ENCODE data around the gene ZNF423.

DNA sequence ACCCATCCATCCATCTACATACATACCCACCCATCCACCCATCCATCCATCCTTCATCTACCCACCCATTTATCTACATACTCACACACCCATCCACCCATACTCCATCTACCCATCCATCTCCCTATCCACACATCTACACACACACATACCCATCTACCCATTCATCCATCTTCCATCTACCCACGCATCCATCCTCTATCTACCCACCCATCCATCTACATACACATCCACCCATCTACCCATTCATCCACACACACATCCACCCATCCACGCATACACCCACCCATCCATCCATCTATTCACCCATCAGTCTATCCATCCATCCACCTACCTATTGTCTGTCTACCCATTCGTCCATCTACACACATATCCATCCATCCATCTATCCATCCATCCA lies 227.8 kb downstream of the ZNF423 start:
- TF ChIP-seq YY1 (IDR thresholded peaks at IDR 0.05; ENCODE audit: low read depth) (no peak), TCF12 (IDR thresholded peaks at IDR 0.05) (no peak), GABPA (IDR thresholded peaks at IDR 0.05; ENCODE audit: low read depth) (no peak), TAF1 (IDR thresholded peaks at IDR 0.05; ENCODE audit: borderline replicate concordance, low read depth, low read length) (no peak), JUND (IDR thresholded peaks at IDR 0.05) (no peak), EP300 (IDR thresholded peaks at IDR 0.05; ENCODE audit: borderline replicate concordance in 1 of 2, low read depth in 1 of 2, low read length in 1 of 2) (no peak), EZH2phosphoT487 (IDR thresholded peaks at IDR 0.05; ENCODE audit: borderline replicate concordance, low read depth) (no peak), FOXJ3 (CRISPR knock-in tag; IDR thresholded peaks at IDR 0.05) (no peak), RAD21 (IDR thresholded peaks at IDR 0.05; ENCODE audit: low read length) (no peak), MXI1 (IDR thresholded peaks at IDR 0.05; ENCODE audit: low read depth, low read length) (no peak)
- TF ChIP-seq, protein P1, sequence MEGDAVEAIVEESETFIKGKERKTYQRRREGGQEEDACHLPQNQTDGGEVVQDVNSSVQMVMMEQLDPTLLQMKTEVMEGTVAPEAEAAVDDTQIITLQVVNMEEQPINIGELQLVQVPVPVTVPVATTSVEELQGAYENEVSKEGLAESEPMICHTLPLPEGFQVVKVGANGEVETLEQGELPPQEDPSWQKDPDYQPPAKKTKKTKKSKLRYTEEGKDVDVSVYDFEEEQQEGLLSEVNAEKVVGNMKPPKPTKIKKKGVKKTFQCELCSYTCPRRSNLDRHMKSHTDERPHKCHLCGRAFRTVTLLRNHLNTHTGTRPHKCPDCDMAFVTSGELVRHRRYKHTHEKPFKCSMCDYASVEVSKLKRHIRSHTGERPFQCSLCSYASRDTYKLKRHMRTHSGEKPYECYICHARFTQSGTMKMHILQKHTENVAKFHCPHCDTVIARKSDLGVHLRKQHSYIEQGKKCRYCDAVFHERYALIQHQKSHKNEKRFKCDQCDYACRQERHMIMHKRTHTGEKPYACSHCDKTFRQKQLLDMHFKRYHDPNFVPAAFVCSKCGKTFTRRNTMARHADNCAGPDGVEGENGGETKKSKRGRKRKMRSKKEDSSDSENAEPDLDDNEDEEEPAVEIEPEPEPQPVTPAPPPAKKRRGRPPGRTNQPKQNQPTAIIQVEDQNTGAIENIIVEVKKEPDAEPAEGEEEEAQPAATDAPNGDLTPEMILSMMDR (IDR thresholded peaks at IDR 0.05) = no peak
- TF ChIP-seq, protein P2, sequence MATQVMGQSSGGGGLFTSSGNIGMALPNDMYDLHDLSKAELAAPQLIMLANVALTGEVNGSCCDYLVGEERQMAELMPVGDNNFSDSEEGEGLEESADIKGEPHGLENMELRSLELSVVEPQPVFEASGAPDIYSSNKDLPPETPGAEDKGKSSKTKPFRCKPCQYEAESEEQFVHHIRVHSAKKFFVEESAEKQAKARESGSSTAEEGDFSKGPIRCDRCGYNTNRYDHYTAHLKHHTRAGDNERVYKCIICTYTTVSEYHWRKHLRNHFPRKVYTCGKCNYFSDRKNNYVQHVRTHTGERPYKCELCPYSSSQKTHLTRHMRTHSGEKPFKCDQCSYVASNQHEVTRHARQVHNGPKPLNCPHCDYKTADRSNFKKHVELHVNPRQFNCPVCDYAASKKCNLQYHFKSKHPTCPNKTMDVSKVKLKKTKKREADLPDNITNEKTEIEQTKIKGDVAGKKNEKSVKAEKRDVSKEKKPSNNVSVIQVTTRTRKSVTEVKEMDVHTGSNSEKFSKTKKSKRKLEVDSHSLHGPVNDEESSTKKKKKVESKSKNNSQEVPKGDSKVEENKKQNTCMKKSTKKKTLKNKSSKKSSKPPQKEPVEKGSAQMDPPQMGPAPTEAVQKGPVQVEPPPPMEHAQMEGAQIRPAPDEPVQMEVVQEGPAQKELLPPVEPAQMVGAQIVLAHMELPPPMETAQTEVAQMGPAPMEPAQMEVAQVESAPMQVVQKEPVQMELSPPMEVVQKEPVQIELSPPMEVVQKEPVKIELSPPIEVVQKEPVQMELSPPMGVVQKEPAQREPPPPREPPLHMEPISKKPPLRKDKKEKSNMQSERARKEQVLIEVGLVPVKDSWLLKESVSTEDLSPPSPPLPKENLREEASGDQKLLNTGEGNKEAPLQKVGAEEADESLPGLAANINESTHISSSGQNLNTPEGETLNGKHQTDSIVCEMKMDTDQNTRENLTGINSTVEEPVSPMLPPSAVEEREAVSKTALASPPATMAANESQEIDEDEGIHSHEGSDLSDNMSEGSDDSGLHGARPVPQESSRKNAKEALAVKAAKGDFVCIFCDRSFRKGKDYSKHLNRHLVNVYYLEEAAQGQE (IDR thresholded peaks at IDR 0.05; ENCODE audit: low read depth, low read length) = no peak
